Fibroblast of lung (primary cell): ENCODE data around the gene CRIP1. TPM values are rescaled to one million over a fixed set of nuclear protein-coding genes. Genes with fewer than 3 reads are reported as not detected.

Experiments used
- DNase-seq, 2 donors: peaks; one replicate each; pipeline versions ENCODE4 v3.0.0 to v3.0.0-alpha.2; 2010; ENCODE audit warnings: low read depth in 2 of 2
- H2AFZ ChIP-seq: 2 replicates; pipeline ENCODE4 v1.5.1; 2012; ENCODE audit warnings: low read length, control low read depth, inconsistent platforms
- H3K27ac ChIP-seq: 2 replicates; pipeline ENCODE4 v1.5.1; 2011; ENCODE audit warnings: low read length, control low read depth; ENCODE audit not compliant: insufficient read depth
- H3K27me3 ChIP-seq: 2 replicates; pipeline ENCODE4 v1.5.1; 2011; ENCODE audit warnings: mild to moderate bottlenecking, low read length; ENCODE audit not compliant: control insufficient read depth, insufficient read depth
- H3K36me3 ChIP-seq: 2 replicates; pipeline ENCODE4 v1.5.1; 2011; ENCODE audit warnings: low read length; ENCODE audit not compliant: control insufficient read depth, insufficient read depth
- H3K4me1 ChIP-seq: 2 replicates; pipeline ENCODE4 v1.5.1; 2011; ENCODE audit warnings: low read length; ENCODE audit not compliant: control insufficient read depth, insufficient read depth; ENCODE audit errors: extremely low read depth
- H3K4me2 ChIP-seq: 2 replicates; pipeline ENCODE4 v1.5.1; 2011; ENCODE audit warnings: low read length, control low read depth; ENCODE audit not compliant: insufficient read depth; ENCODE audit errors: extremely low read depth
- H3K4me3 ChIP-seq, 4 experiments: fragments of 200-600 bp in 1 of 4; sonication (generic) in 1 of 4; replicated peaks in 1 of 4; 2 replicates each; pipeline ENCODE4 v1.5.1; 2011 to 2016; ENCODE audit warnings: low read length in 4 of 4, low read depth in 3 of 4, mild to moderate bottlenecking in 3 of 4, control low read depth in 2 of 4, inconsistent platforms in 1 of 4, mixed read lengths in 1 of 4; ENCODE audit not compliant: insufficient read depth in 1 of 4; ENCODE audit errors: control extremely low read depth in 1 of 4
- H3K79me2 ChIP-seq: 2 replicates; pipeline ENCODE4 v1.5.1; 2012; ENCODE audit warnings: mild to moderate bottlenecking, low read length, inconsistent platforms; ENCODE audit not compliant: control insufficient read depth, insufficient read depth
- H3K9ac ChIP-seq: 2 replicates; pipeline ENCODE4 v1.5.1; 2011; ENCODE audit warnings: mild to moderate bottlenecking, low read length, control low read depth; ENCODE audit not compliant: insufficient read depth
- H3K9me3 ChIP-seq: 2 replicates; pipeline ENCODE4 v1.5.1; 2012; ENCODE audit warnings: low read depth, low read length; ENCODE audit not compliant: control insufficient read depth, insufficient read depth
- H4K20me1 ChIP-seq: 2 replicates; pipeline ENCODE4 v1.5.1; 2011; ENCODE audit warnings: low read length; ENCODE audit not compliant: control insufficient read depth, insufficient read depth; ENCODE audit errors: extremely low read depth
- CTCF ChIP-seq, 2 donors: IDR thresholded peaks in 1 of 2; conservative IDR thresholded peaks in 1 of 2; 1 replicate in 1 of 2; 2 replicates in 1 of 2; pipeline ENCODE4 v1.5.1; 2011 to 2012; ENCODE audit warnings: low read length in 2 of 2, control low read depth in 1 of 2, inconsistent platforms in 1 of 2, low read depth in 1 of 2, mild to moderate bottlenecking in 1 of 2
- EZH2 ChIP-seq: IDR thresholded peaks from 2 replicates; pipeline ENCODE4 v1.5.1; 2012; ENCODE audit warnings: low read length, control low read depth, mild to moderate bottlenecking; ENCODE audit errors: missing control alignments
- polyA plus RNA-seq, 2 donors: library from polyadenylated mRNA; depleted of rRNA in 1 of 2; stranded (reverse) in 1 of 2; unstranded in 1 of 2; fragments of >200 nt; gene quantifications; 2 replicates each; pipeline ENCODE4 v1.2.1, GENCODE V29; 2011 to 2012; ENCODE audit warnings: missing spikeins in 1 of 2
- total RNA-seq: library from RNA; depleted of rRNA; stranded (reverse); fragments of >200 nt; gene quantifications from 2 replicates; pipeline ENCODE4 v1.2.1, GENCODE V29; 2014

CRIP1 gene
- total and polyA plus RNA-seq, 2 donors (not counting 1 experiment from before 2014, with no cell fraction given): 2.5 to 3.0 TPM

- Histone ChIP-seq H3K4me2 (no peak overlapping the region), H2AFZ (no peak overlapping the region), H3K36me3 (peaks cover 16% of the 10 kb centered on the region), H3K4me1 (no peaks in the 10 kb centered on the region), H4K20me1 (no peaks in the 10 kb centered on the region), H3K27ac (no peak overlapping the region), H3K4me3 (no peak overlapping the region), H3K9ac (no peak overlapping the region), H3K9me3 (no peaks in the 10 kb centered on the region), H3K79me2 (no peaks in the 10 kb centered on the region), H3K27me3 (no peaks in the 10 kb centered on the region)
- no peak for DNase-seq
- TF ChIP-seq CTCF (conservative IDR thresholded peaks at IDR 0.05 in 1 of 2, IDR thresholded peaks at IDR 0.05 in 1 of 2; ENCODE audit: low read depth in 1 of 2, low read length in 2 of 2): no peak
- no peak for TF ChIP-seq EZH2
Measured at GRCh38 chr14:105455086-105455640, 31.5 kb upstream of the CRIP1 start.

GRCh38 chr14:105455766-105456660, 30.7 kb upstream of the CRIP1 start:
- no peak for TF ChIP-seq CTCF (conservative IDR thresholded peaks at IDR 0.05 in 1 of 2, IDR thresholded peaks at IDR 0.05 in 1 of 2; ENCODE audit: low read depth in 1 of 2, low read length in 2 of 2)
- no peak for TF ChIP-seq EZH2

GRCh38 chr14:105456736-105457617, 29.7 kb upstream of the CRIP1 start:
- H3K9ac ChIP-seq: no peak overlapping the region
- TF ChIP-seq CTCF (conservative IDR thresholded peaks at IDR 0.05 in 1 of 2, IDR thresholded peaks at IDR 0.05 in 1 of 2; ENCODE audit: low read depth in 1 of 2, low read length in 2 of 2): no peak
- no peak for TF ChIP-seq EZH2
- H3K27ac ChIP-seq: no peak overlapping the region
- no peaks in the 10 kb centered on the region for H4K20me1 ChIP-seq
- no peaks in the 10 kb centered on the region for H3K27me3 ChIP-seq
- no peaks in the 10 kb centered on the region for H3K4me1 ChIP-seq
- no peak for DNase-seq
- no peak overlapping the region for H3K4me2 ChIP-seq
- peaks cover 17% of the 10 kb centered on the region for H3K36me3 ChIP-seq
- no peak overlapping the region for H3K4me3 ChIP-seq
- no peaks in the 10 kb centered on the region for H3K79me2 ChIP-seq
- H3K9me3 ChIP-seq: no peaks in the 10 kb centered on the region
- no peak overlapping the region for H2AFZ ChIP-seq

More at GRCh38 chr14:105455766-105456660, 30.7 kb upstream of the CRIP1 start:
- Histone ChIP-seq H3K27ac (no peak overlapping the region), H3K9me3 (no peaks in the 10 kb centered on the region), H3K4me1 (no peaks in the 10 kb centered on the region), H3K4me3 (no peak overlapping the region), H3K4me2 (no peak overlapping the region), H3K9ac (no peak overlapping the region), H3K36me3 (peaks cover 18% of the 10 kb centered on the region), H2AFZ (no peak overlapping the region), H3K79me2 (no peaks in the 10 kb centered on the region), H3K27me3 (no peaks in the 10 kb centered on the region), H4K20me1 (no peaks in the 10 kb centered on the region)
- no peak for DNase-seq
